Smooth muscle cell of the brain vasculature (primary cell): ENCODE results near the gene AFAP1L1.

Experiments used
- DNase-seq: peaks from one replicate; pipeline ENCODE4 v3.0.0-alpha.2; 2012; ENCODE audit warnings: low read depth, low spot score

Gene AFAP1L1

GRCh38 chr5:149372076-149372795 is 100.6 kb downstream of the AFAP1L1 start:
- DNase-seq = no peak

- no peak for DNase-seq
Measured at GRCh38 chr5:149372932-149373331, 101.3 kb downstream of the AFAP1L1 start.

DNA sequence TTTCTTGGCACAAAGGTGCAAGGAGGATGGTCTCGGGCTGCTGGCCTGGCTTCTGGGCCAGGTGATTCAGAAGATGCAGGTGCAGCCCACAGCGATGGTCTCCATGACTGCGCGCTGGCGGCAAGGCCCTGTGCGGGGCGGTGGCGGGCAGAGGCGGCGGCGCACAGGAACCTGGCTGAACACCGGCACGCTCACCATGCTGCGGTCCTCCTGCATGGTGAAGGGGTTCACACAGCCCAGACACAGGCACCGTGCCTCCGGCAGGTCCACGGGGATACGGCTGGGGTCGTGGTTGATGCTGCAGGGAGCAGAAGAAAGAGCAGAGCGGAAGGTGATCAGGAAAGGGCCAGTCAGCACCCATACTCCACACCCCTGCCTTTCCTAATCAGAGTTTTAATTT is 102.6 kb downstream of the AFAP1L1 start:
- DNase-seq = no peak

DNA sequence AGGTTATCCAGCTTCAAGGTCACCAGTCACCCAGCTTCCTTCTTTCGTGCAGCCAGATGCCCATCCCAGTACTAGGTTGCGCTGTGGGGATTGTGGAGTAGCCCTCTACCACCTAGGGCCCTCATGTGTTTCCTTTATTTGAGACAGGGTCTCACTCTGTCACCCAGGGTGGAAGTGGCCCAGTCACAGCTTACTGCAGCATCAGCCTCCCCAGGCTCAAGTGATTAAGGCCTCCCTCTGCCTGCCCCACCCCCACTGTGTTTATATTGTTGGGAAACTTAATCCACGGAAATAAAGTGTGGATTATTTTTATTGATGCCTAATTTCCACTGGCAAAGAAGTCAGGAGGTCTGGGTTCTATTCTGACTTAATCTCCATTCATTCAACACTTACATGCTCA is 103.1 kb downstream of the AFAP1L1 start:
- DNase-seq = no peak

DNA sequence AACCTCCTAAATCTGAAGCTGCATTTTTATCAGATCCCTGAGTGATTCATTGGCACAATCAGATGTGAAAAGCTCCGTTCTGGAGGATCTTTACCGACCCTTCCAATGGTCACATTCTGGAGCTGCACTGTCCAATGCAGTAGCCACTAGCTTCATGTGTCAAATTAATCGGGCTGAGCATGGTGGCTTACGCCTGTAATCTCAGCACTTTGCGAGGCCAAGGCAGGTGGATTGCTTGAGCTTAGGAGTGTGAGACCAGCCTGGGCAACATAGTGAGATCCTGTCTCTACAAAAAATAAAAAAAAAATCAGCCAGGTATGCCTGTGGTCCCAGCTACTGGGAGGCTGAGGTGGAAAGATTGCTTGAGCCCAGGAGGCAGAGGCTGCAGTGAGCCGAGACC is 103.8 kb downstream of the AFAP1L1 start:
- no peak for DNase-seq

DNA sequence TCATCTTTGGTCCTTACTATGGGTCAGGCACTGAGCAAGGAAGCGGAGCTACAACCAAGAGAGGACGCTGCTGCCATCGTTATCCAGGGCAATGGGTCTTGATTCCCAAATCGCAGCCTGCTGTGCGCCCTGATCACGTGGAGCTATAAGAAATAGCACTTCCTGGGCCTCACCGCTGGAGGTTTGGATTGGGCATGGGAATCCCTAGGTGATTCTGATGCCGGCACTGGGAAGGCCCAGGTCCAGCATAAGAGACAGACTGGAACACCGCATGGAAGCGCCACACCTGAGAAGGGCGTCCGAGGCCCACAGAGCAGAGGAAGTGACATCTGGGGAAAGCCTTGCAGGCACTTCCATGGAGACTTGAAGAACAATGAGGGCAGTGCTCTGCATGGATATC is 104.4 kb downstream of the AFAP1L1 start:
- DNase-seq = no peak

DNA sequence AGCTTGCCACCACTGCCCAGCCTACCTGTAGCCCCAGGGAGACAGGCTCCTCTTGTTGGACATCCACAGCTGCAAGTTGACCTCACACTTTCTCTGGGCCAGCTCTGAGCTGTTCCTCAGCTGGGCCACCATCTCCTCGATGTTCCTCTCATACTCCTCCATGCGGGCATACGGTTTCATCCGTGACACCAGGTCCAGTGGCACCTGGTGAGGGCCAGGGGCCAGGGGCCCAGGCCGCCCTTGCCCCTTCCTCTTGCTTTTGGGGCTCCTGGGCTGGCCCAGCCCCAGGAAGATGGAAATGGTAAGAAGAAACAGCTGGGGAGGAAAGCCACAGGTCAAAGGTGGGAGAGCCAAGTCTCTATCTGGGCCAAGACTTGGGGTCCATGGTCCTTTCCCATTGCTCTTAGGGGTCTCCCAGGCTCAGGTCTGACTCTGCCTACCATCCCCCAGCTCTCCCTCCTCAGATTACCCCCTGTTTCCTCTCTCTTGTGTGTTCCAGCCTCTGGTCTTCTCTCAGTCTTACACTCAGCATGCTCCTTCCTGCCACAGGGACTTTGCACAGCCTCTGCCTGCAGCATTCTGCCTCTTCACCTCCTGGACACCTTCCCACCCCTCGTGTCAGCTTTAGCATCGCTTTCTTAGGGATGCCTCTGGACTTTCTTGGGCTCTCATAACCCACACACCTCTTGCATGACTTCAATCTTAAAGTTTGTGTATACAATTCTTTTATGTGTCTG is 105.2 kb downstream of the AFAP1L1 start:
- DNase-seq = no peak

DNA sequence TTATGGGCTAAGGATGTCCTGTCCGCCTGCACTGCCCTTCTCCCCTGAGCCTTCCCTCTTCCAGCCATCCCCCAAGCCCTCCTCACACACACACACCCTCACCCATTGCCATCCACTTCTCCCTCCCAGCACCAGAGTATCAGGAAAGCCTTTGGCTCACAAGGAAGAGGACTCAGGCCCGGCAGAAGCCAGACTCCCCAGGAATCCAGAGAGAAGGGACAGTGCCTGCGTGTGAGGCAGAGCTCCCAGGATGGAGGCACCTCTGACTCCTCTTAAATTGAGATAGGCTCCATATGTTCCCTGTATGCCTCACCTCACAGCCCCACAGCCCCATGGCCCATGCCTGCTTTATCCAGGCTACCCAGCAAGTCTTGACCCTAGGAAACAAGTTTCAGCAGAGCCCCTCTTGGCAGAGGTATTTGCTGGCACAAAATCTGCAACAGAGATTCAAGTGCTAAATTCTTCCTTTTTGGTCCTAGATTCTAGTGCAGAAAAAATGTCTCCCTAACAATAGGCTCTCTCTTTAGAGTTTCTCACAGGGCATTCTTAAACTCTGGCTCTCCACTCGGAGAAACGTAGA is 106.7 kb downstream of the AFAP1L1 start:
- DNase-seq = no peak

GRCh38 chr5:149379177-149379761 is 107.6 kb downstream of the AFAP1L1 start, which contains the start of gene IL17B:
IL17B (minus strand) TSS chr5:149379292; CDS start chr5:149379225, 67 bp downstream.
- no peak for DNase-seq

DNA sequence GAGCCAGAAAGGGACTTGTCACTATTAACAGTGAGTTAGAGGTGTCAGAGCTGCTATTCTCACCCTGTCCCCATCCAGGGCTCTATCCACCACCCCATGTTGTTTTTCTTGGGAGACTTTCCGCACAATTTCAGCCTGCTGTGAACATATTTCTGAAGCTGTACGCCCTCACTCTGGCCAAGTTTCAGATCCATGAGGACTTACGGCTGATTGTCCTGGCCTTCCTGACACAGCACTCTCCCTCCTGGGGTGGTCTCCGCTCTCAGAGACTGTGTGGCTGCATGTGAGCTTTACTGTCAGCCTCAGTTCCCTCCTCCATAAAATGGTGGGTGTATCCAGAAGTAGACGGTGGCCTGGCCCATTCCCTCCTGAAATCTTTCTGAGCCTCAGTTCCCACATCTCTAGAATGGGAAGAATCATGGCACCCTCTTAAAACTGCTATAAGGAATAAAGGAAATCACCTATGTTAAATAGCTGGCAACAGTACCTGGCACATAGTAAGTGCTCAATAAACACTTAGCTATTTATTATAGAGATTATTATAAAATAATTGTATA is 108.2 kb downstream of the AFAP1L1 start:
- DNase-seq = no peak

DNA sequence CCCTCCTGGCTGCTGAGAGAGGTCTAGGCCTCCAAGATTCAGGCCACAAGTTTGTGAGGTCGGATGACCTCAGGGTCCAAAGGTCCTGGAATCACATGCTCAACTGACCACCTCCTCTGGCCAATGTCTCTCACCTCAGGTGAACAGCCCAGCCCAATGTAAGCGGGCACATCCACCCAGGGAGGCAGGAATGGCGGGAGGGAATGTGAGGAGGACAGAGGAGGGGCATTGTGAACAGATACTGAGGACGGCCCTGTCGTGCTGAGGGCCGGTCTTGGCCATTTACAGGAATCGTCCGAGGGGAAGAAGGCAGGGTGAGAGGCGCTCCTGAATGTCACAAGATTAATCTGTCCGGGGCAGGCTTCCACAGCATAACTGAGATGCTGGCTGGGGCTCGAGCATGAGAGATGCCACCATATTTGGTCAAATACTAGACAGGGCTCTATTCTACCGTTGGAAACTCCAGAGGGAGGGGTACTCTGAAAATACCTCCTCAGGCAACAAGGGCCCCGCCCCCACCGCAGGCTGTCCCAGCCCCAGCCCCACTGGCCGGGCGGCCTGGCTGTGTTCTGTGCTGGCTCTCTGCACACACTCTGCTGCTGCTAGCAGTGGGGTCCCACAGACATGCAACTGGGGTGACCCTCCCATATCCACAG is 108.9 kb downstream of the AFAP1L1 start:
- no peak for DNase-seq

- DNase-seq = no peak
Measured at GRCh38 chr5:149381261-149381985, 109.8 kb downstream of the AFAP1L1 start.

DNA sequence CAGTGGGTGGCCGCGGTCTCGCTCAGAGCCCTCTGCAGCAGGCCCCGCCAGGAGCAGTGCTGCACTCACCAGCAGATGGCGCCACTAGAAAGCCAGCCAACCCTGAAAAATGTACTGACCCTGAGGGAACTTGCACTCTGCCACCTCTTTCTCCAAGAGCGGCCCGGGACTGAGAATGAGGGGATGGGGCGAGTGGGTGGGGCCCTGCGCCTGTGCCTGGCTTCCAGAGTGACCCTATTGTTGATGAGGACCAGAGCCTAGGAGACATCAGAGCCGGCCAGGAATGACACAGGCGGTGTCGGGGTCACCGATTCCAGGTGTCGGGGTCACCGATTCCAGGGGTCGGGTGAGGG is 110.3 kb downstream of the AFAP1L1 start:
- DNase-seq = no peak

DNA sequence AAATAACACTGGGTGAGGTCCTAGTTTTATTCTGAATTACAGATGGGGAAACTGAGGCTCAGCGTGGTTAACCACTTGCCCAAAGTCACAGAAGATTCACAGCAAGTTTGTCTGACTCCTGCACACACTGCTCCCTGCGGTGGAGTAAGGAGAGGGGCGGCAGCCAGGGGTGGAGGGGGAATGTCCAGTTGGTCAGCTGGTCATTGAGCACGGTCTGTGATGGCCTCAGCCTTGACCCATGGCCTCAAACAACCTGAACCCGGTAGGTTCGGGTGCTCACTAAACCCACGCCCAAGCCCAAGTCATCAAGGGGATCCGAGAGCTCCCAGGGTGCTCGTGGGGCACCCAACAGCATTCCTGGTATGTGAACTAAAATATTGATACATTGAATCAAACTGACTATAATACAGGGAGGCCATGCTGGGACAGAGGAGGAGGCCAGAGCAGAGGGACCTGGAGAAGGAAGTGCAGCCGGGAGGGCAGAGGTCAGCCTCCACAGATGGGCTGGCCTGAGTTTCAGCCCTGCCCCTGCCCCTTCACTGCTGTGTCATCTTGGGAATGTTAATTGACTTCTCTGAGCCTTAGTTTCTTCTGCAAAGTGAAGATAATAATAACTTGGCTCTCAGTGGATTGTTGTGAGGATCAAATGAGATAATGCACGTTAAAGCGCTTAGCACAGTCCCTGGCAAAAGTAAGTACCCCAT is 111.0 kb downstream of the AFAP1L1 start:
- DNase-seq = no peak

DNA sequence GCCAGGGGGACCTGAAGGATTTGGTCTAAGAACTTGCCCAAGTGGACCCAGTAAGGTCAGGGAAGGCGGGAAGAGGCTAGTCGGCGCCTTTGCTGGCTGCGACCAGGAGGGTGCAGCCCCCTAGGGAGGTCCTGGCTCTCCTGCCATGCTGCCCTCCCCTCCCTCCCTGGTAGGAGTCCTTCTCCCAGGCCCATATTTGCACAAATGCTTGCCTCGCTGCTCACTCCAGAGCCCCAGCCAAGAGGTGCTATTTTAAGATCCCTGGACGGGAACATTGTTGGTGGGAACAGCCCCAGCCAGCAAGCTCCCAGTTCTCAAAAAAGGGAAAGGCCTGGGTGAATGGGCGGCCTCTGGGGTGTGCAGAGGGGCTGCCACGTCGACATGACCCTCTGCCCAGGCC is 111.7 kb downstream of the AFAP1L1 start:
- DNase-seq = no peak

DNA sequence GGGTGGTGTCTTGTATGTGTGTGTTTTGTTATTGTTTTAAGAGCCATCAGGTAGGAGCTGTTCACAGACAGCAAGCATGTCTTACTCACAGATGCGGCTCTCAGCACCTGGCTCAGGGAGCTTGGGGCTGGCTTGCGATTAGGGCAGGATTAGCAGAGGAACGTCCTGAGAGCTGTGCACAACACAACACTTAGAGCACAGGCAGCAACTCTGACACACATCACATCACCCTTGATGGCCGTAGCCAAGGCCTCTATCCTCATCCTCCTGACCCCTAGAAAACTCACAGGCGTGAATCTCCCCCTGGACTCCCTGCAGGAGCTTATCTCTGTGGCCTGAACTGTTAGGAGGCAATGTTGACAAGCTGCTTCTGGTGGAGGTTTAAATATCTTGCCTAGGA is 114.5 kb downstream of the AFAP1L1 start:
- no peak for DNase-seq

DNA sequence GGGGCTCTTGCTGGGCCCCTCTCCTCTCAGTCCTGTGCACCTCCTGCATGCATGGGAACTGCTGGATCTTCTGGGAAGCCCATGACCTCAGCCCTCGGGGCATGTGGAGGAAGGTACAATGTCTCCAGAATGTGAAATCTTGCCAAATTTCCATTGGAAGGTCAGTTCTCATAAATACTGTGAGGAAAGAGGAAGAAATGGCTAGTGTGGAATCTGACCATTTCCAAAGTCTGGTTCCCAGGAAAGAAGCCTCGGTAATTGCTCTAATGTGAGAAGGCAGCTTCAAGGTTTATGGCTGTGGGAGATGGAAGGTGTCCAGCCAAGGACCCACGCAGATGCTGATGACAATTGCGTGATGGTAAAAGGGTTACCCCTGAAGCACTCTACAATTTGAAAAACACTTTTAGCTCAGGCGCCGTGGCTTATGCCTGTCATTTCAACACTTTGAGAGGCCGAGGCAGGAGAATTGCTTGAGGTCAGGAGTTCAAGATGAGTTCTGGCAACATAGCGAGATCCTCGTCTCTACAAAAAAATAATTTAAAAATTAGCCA is 115.5 kb downstream of the AFAP1L1 start:
- DNase-seq = no peak

DNA sequence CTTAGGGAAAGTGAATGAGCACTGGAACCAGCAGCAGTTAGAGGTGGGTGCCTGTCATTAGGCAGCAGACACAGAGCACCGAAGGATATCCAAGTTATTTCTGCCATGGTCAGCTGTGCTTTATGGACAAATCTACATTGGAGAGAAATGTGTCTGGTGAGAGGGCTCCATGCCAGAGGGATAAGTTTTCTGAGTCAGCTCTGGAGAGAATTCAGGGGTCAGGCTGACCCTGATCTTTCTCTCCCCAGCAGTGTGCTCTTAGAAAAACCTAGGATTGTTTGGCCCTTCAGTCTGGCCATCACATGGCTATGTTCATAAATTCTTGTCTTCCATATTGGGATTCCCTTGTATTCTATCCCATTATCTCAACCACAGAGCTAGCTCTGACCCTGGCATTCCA is 116.3 kb downstream of the AFAP1L1 start:
- DNase-seq = no peak

DNA sequence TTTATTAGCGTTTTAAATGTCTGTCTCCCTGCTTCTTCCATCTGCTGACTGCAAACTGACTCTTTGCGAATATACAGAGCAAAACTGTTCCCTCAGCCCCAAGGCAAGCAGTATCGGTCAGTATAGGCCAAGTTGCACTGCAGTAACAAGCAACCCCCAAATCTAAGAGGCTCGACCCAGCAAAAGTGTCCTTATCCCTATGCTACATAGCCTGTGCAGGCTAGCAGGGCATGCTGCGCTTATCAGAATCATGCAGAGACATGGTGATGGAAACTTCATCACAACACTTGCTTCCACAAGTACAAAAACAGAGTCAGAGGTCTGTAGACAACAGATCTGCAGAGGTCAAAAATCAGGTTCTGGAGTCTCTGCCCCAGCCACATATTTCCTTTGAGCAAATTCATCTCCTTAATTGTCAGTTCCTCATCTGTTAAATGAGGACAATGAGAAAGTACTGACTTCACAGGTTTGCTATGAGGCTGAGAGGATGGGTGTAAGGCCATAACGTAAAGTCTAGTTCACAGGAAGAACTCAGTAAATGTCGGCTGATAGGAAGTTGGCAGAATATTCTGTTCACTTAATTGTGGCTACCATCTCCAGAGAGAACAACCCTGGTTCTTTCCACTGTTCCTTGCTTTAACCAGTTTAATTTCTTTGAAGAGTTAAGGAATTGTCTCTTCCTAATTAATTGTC is 117.0 kb downstream of the AFAP1L1 start:
- no peak for DNase-seq
